ENCODE results near the gene AOC1.

The AOC1 gene

GRCh38 chr7:150835019-150835418 is 17.3 kb upstream of the AOC1 start:
- no peak for FAIRE-seq

DNA sequence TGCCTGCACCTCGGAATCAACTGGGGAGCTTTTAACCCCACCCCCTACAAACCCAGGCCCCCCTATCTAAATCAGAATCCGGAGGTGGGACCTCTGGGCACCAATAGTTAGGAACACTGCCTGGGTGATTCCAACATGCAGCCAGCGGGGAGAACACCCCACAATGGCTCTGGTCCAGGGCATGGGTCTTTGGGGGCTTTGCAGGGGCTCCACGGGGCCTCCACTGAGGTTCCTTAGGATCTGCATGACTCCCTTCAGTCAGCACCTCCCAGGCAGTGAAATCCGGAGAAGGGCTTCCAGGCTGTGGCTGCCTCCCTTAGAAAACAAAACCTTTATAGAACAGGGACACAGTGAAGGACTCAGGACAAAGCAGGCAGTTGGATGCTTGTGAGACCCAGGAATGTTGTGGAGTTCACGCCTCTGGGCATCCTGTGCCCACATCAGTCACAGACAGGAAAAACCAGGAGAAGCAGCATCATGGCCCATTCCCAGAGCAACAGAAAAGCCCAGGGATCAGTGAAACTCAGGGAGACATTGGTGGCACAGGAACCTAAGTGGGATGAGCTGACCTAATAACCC is 16.5 kb upstream of the AOC1 start:
- FAIRE-seq: no peak

DNA sequence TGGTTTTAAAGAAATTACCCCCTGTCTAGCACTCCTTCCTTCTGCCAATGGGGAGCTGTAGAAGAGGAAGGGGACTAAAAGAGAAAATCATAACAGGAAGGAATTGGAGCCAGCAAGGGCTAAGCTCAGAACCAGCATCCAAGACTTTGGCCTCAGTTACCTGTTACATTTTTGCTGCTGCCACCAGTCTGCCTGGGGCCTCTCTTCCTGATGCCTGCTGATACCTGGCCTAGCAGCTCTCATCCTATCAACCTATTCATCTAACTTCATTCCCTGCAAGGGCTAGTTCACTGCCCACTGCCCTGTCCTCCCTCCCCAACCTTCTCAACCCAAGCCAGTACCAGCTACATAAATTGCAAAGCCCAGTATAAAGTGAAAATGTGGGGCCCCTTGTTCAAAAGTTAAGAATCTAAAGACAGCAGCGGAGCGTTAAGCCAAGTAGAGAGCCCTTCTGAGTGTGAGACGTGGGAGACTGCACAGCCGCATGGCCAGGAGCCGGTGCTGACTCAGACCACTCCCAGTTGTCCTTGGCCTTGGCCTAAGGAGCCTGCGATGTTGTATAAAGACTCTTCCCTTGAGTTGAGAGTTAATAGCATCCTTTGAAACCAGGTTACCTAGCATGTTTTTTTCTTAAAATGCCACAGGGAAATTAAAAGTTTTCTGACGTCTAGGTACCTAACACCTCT is 13.2 kb upstream of the AOC1 start:
- FAIRE-seq: no peak

DNA sequence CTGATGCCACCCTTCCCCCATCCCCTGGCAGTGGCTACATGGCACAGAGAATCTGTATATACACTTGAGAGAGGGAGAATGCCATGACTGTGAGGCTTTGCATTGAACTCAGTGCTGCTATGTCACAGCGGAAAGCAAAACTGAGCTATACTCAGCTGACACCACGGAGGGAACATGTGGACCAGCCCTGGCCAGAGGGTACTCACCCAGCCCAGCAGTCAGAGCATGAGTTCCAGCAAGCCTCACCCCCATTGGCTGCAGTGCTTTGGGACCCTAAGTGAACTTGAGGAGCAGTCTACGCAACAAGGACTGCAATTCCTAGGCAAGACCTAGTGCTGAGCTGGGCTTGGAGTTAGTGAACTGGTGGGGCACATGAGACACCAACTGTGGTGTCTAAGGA is 10.3 kb upstream of the AOC1 start:
- FAIRE-seq: no peak

GRCh38 chr7:150842716-150843115 is 9.6 kb upstream of the AOC1 start:
- FAIRE-seq: no peak

DNA sequence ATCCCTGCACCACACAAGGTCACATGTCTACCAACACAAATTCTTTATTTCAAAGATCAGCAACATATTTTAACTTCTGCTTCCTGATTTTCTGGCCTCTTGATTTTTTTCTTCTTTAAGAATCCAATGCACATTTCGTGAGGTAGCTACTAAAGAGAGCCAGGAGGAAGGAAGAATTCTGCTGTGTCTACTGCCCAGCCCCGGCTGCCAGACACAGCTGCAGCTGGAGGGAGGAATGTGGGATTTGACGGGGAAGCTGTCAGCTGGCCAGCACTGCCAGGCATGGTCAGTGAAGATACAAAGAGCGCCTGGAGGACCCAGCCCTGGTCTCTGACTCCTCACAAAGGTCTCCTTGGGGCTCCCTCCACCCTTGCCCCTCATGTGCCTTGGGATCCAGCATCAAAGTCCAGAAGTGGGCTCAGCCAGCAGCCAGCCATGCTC is 6.9 kb upstream of the AOC1 start:
- FAIRE-seq: no peak

GRCh38 chr7:150846291-150847115 is 5.8 kb upstream of the AOC1 start:
- no peak for FAIRE-seq

DNA sequence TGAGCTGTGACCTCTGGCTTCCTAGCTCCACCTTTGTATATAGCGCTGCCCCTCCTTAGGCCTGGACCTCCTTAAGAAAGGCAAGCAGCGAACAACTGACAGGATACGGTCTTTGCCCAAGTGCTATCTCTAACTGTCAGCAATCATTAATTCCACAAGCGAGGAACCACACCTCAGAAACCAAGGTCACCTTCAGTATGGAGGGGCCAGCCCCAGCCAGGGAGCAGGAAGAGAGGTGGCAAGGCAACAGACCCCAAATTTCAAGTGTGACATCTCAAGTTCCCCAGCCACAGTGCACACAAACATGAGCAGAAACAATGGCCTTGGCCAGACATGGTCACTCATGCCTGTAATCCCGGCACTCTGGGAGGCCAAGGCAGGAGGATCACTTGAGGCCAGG is 4.8 kb upstream of the AOC1 start:
- FAIRE-seq: no peak

DNA sequence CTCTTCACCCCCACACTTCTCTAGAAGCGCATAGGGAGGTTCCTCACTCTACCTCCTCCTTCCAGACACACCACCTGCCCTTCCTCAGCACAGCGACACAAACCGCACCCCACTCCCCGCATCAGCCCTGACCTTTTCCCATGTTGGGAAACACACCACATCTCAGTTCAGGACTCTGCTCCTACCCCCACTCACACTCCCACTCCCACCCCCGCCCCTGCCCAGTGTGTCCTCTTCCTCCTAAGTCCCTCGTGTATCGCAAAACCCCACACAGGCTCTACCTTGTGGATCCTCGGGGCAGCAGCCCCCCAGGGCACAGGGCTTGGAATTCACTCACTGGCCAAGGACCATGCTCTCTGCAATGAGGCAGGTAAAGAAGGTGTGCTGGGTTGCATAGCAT is 4.2 kb upstream of the AOC1 start:
- no peak for FAIRE-seq

DNA sequence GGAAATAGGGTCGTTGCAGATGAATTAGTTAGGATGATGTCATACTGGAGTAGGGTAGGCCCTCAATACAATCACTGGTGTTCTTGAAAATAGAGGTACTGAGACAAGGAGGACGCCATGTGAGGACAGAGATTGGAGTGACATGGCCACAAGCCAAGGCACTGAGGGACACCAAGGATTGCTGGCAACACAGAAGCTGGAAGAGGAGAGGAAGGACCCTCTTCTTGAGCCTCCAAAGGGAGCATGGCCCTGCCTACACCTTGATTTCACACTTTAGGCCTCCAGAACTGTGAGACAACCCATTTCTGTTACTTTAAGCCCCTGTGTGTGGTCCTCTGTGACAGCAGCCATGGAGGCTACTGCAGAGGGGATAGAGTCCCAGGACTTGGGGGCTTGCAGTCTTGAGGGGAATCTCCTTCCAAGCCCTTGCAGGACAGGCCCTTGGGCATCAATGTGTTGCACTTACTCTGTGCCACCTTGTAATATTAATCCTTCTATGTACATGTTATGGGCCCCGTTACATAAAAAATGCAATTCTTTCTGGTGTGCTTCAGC is 3.7 kb upstream of the AOC1 start:
- no peak for FAIRE-seq

GRCh38 chr7:150849204-150849775 is 3.0 kb upstream of the AOC1 start:
- no peak for FAIRE-seq

GRCh38 chr7:150850273-150850672 is 2.0 kb upstream of the AOC1 start:
- no peak for FAIRE-seq

- FAIRE-seq: no peak
Measured at GRCh38 chr7:150851492-150852370, 586 bp upstream of the AOC1 start.

DNA sequence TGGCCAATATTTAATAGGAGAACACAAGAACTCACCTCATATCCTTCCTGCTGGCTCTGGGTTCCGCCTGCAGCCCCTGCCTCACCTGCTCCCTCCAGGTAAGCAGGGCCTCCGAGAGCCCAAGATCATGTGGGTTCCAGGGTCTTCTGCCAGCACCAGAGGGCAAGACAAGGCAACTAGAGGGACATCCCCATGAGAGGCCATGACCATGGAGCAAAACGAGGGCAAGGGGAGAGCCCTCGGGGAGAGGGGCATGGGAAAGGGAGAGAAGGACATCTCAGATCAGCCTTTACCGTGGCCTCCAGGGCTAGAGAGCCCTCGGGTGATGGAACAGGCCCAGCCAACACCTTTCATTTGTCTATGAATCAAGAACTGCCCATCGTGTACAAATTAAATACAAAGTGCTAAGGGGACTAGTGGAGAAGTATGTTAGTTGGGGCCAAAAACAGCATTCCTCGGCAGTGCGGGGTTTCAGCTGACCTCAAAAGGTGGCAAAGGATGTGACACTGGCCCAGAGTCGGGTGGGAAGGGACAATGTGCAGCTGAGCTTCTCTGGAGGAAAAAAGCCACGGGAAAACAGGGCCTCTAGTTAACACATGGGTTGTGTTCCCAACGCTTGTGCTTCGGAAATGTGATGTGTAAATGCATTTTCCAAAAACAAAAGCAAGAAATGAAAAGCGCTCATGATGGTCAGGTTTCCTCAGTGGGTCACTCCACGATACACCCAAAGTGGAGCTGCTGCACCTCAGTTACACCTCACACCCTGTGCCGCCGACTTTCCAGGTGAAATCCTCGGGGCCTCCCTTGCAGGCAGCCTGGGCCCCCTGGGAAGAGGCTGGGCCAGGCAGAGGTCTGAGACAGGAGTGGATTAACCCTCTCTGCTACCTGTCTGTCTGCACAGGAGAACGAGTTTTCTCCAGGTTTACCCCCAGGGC is 2.0 kb downstream of the AOC1 start:
- FAIRE-seq: no peak

DNA sequence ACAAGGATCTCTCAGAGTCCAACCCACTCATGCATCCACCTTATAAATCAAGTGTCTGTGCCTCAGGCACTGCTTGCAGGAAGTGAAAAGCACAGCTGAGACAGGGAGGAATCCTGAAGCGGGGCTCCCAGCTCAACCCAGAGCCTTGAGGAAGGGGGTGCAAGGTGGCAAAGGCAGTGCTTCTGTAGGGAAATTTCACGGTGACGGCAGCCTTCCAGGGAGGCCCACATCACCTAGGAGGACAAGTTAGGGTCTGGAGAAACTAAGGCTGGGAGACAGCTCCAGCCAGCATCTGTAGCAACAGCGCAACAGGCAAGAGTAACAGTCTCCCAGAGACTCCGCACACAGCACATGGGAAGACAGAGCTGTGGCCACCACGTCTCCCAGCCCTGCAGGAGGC is 2.7 kb downstream of the AOC1 start:
- FAIRE-seq: no peak

DNA sequence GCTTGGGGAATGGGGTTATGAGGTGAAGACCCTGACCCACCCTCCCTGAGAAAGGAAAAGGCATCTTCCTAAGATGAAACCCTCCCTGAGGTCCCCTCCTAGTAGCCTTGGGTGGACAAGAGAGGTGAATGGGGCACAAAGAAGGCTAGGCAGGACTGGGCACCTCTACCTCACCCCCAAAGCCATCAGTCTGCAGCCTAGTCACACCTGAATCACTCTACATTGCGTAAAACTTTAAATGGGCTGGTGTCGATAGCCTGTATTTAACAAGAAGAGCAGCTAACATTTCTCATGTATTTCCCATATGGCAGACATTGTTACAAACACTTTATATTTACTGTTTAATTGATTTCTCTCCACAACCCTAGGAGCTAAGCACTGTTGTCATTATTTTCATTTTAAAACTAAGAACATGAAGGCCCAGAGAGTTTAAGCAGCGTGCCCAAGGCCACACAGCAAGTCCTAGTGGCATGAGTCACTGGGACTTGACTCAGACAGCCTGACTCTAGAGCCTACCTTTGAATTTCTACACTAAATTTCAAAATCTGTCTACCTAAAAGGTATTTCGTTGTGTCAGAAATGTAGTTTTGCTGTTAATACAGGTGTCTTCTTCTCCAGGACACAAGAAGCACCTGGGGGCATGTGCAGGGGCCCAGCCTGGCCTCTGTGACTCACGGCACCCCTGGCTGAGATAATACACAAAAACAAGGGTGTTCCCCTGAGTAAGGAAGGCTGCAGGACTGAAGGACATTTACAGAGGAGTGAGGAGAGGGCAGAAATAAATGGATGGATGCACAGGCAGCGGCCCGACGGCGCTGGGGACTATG is 3.4 kb downstream of the AOC1 start:
- FAIRE-seq: no peak

GRCh38 chr7:150856303-150857275 is 4.3 kb downstream of the AOC1 start:
- FAIRE-seq: no peak

DNA sequence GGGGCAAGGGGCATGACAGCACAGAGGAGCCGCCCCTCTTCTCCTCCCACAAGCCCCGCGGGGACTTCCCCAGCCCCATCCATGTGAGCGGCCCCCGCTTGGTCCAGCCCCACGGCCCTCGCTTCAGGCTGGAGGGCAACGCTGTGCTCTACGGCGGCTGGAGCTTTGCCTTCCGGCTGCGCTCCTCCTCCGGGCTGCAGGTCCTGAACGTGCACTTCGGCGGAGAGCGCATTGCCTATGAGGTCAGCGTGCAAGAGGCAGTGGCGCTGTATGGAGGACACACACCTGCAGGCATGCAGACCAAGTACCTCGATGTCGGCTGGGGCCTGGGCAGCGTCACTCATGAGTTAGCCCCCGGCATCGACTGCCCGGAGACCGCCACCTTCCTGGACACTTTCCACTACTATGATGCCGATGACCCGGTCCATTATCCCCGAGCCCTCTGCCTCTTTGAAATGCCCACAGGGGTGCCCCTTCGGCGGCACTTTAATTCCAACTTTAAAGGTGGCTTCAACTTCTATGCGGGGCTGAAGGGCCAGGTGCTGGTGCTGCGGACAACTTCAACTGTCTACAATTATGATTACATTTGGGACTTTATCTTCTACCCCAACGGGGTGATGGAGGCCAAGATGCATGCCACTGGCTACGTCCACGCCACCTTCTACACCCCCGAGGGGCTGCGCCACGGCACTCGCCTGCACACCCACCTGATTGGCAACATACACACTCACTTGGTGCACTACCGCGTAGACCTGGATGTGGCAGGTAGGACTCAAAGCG is 5.1 kb downstream of the AOC1 start:
- no peak for FAIRE-seq
